HFF-Myc (cell line): ENCODE results near the gene ZNF469.

Source experiments
- DNase-seq: peaks from one replicate; pipeline ENCODE4 v3.0.0-alpha.2; 2011; ENCODE audit warnings: low read depth; ENCODE audit errors: extremely low read depth
- H3K4me3 ChIP-seq: replicated peaks from 2 replicates; pipeline ENCODE4 v1.5.1; 2011; ENCODE audit warnings: low read depth, mild to moderate bottlenecking, control low read depth, low read length
- CTCF ChIP-seq: IDR thresholded peaks from 2 replicates; pipeline ENCODE4 v1.5.1; 2012; ENCODE audit warnings: mild to moderate bottlenecking, low read depth, low read length, control low read depth; ENCODE audit errors: missing control alignments

Gene ZNF469

DNA sequence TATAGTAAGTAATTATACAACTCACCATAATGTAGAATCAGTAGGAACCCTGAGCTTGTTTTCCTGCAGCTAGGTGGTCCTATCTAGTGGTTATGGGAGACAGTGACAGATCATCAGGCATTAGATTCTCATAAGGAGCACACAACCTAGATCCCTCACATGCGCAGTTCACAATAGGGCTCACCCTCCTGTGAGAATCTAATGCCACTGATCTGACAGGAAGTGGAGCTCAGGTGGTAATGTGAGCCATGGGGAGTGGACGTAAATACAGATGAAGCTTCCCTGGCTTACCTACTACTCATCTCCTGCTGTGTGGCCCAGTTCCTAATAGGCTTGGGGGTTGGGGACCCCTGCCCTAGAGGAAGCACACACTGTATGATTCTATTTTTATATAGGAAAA lies 21.8 kb upstream of the ZNF469 start:
- no peak for DNase-seq
- no peak for TF ChIP-seq CTCF
- no peak overlapping the region for H3K4me3 ChIP-seq

GRCh38 chr16:88361775-88362174 lies 21.0 kb upstream of the ZNF469 start:
- DNase-seq = no peak
- TF ChIP-seq CTCF = no peak

DNA sequence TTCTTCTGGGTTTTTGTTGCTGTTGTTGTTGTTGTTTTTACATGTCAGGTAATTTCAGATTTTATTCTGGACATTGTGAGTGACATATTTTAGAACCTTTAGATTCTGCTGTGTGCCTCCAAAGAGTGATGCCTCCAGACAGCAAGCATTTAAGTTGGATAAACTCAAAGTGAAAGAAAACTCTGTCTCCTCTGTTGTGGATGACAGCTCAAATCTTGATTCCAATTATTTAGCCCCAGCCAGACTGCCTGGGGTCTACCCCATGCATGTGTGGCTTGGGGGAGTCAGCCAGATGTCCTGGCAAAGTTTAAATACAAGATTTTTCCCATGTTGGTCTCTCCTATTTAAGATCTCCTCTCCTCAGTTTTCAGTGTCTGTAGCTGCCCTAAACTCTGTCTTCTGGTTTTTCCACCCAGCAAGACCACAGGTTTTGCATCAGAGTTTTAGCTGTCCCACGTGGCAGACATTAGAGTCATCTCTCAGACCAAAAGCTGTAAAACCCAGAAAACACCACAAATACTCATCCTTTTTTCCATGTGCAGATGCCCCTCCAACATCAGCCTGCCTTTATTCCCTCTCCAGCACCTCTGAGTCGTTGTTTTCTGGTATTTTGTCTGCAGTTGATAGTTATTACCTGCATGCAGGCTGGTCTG lies 19.4 kb upstream of the ZNF469 start:
- DNase-seq = no peak
- H3K4me3 ChIP-seq = no peak overlapping the region
- no peak for TF ChIP-seq CTCF

More at GRCh38 chr16:88361775-88362174, 21.0 kb upstream of the ZNF469 start:
- no peak overlapping the region for H3K4me3 ChIP-seq

GRCh38 chr16:88365244-88365865 lies 17.4 kb upstream of the ZNF469 start:
- no peak for TF ChIP-seq CTCF
- no peak for DNase-seq
- no peak overlapping the region for H3K4me3 ChIP-seq

GRCh38 chr16:88366032-88366703 lies 16.6 kb upstream of the ZNF469 start:
- no peak overlapping the region for H3K4me3 ChIP-seq
- TF ChIP-seq CTCF = no peak
- no peak for DNase-seq

- TF ChIP-seq CTCF = no peak
- H3K4me3 ChIP-seq = no peak overlapping the region
- no peak for DNase-seq
These were observed 16.1 kb upstream of the ZNF469 start for GRCh38 chr16:88366704-88367047.
